Smooth muscle cell (in vitro differentiated cells): ENCODE results near the gene DPYSL5. TPM values are rescaled to one million over a fixed set of nuclear protein-coding genes. Genes with fewer than 3 reads are reported as not detected.

Experiments
- DNase-seq: peaks from one replicate; lab custom pipeline; 2025; ENCODE audit not compliant: unreplicated experiment; lab: John Stamatoyannopoulos, UW
- H2AFZ ChIP-seq: fragments of 200-600 bp; sonication (generic); 2 replicates; pipeline ENCODE4 v1.6.0; 2016; ENCODE audit warnings: antibody characterized with exemption, low read depth, mild to moderate bottlenecking
- H3F3A ChIP-seq: fragments of 200-600 bp; sonication (generic); 2 replicates; pipeline ENCODE4 v1.6.0; 2017; ENCODE audit warnings: antibody characterized with exemption, low read depth
- H3K27ac ChIP-seq: fragments of 200-600 bp; sonication (generic); 2 replicates; pipeline ENCODE4 v1.5.1; 2016; ENCODE audit warnings: low read depth, mild to moderate bottlenecking
- H3K27me3 ChIP-seq: fragments of 200-600 bp; sonication (generic); 2 replicates; pipeline ENCODE4 v1.6.1; 2016; ENCODE audit warnings: low read depth, mild to moderate bottlenecking
- H3K36me3 ChIP-seq: fragments of 200-600 bp; sonication (generic); 2 replicates; pipeline ENCODE4 v1.5.1; 2016; ENCODE audit warnings: low read depth
- H3K4me1 ChIP-seq: fragments of 200-600 bp; sonication (generic); 2 replicates; pipeline ENCODE4 v1.5.1; 2016; ENCODE audit warnings: low read depth
- H3K4me2 ChIP-seq: fragments of 200-600 bp; sonication (generic); 2 replicates; pipeline ENCODE4 v1.6.0; 2016; ENCODE audit warnings: mild to moderate bottlenecking
- H3K4me3 ChIP-seq: fragments of 200-600 bp; sonication (generic); 2 replicates; pipeline ENCODE4 v1.5.1; 2016; ENCODE audit warnings: mild to moderate bottlenecking
- H3K79me2 ChIP-seq: fragments of 200-600 bp; sonication (generic); 2 replicates; pipeline ENCODE4 v1.6.0; 2016; ENCODE audit warnings: low read depth, mild to moderate bottlenecking
- H3K9ac ChIP-seq: fragments of 200-600 bp; sonication (generic); 2 replicates; pipeline ENCODE4 v1.6.0; 2016; ENCODE audit warnings: low read depth
- H3K9me3 ChIP-seq: fragments of 200-600 bp; sonication (generic); replicated peaks from 2 replicates; pipeline ENCODE4 v1.5.1; 2016; ENCODE audit warnings: low read depth
- H4K20me1 ChIP-seq: fragments of 200-600 bp; sonication (generic); 2 replicates; pipeline ENCODE4 v1.6.0; 2016; ENCODE audit warnings: low read depth
- CTCF ChIP-seq: fragments of 200-600 bp; sonication (generic); IDR thresholded peaks from 2 replicates; pipeline ENCODE4 v1.5.1; 2017; ENCODE audit warnings: borderline replicate concordance, mild to moderate bottlenecking, antibody characterized with exemption; ENCODE audit not compliant: insufficient read depth, poor library complexity, severe bottlenecking
- WGBS: methylation state at CpG from one replicate; pipeline ENCODE4 v1.1.7; 2016; ENCODE audit warnings: low lambda C conversion rate; 5-methylcytosine and 5-hydroxymethylcytosine counted together
- polyA plus RNA-seq: library from polyadenylated mRNA; unstranded; fragments of >200 nt; fragmentation: Nextera tagmentation; extraction: Ambion mirVana; gene quantifications from 2 replicates; pipeline ENCODE4 v1.2.1, GENCODE V29; 2016
- total RNA-seq: library from RNA; depleted of rRNA; stranded (reverse); fragments of >200 nt; gene quantifications from 2 replicates; pipeline ENCODE4 v1.2.3, GENCODE V29; 2014

Gene DPYSL5
- total and polyA plus RNA-seq, 2 experiments from 2014 or later = 0.40 TPM; not detected in 1

DNA sequence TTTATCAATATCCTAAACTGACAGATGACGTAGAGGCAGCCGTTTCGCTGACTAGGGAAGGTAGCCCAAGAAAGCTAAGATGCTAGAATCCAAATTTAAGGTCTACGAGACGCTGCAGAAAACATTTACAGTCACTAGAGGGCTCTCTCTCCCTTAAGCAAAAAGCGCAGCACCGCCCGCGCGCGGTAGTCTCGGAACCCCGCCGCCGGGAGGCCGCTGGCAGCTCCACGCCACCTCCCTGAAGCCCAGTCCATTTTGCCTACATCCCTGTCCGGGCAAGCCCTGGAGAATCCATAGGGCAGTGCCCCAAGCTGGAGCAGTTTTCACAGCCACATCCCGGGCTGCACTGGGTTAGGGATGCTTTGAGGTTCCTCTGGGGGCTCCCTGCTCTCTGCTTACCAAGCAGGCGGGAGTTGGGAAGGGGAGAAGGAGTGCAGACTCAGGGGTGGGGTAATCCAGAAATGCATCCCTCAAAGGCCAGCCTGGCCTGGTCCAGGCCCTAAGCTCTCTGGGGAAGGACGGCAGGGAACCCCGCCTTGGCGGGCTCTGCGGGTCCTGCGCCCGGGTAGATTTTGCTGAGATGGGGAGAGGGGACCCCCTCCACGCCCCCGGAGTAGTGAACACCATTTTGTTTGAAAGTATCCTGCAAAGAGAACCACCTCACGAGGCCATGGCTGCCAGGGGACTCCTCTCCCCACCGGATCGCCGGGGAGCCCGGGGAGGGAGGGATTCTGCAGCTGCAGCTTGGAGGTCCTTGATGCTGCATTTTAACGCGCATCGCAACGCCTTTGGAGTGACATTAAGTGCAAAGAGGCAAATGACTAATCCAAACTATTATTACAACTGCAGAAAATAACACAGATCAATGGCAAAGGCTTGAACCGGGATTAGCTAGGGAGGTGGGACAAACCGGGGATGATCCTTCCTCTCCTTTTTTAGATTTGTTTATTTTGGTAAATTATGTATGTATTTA, 1.3 kb upstream of the DPYSL5 start:
- WGBS = 12% methylated on average over 39 of the region's 39 CpGs
- no peaks in the 10 kb centered on the region for H3F3A ChIP-seq
- peak; percentile 13 for DNase-seq

DNA sequence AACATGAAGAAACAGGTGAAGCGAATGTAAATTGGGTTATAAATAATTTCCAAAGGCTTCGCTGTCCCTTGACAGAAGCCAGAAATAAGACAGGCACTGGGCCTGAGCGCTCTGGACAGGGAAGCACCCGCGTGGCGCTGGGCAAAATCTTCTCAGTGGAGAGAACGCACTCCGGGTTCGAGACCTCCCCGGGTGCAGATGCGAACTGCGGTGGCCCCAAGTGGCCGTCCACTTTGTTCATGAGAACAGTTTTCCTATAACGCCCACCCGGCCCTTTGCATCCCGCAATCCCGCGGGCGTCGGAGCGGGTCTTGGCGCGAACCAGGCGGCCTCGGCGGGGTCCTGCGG, 651 bp upstream of the DPYSL5 start:
- Histone ChIP-seq H4K20me1 (no peaks in the 10 kb centered on the region), H3K36me3 (no peaks in the 10 kb centered on the region), H3F3A (no peaks in the 10 kb centered on the region), H3K4me2 (peak overlapping the region; percentile 87), H2AFZ (no peak overlapping the region), H3K79me2 (no peaks in the 10 kb centered on the region), H3K9me3 (no peaks in the 10 kb centered on the region), H3K4me1 (peaks cover 10% of the 10 kb centered on the region), H3K27me3 (peaks cover 75% of the 10 kb centered on the region), H3K9ac (no peak overlapping the region), H3K4me3 (peak overlapping the region; percentile 49), H3K27ac (no peak overlapping the region)
- TF ChIP-seq CTCF = no peak
- WGBS = 4% methylated on average over 16 of the region's 27 CpGs
- DNase-seq = no peak

More for the DNA sequence above, 1.3 kb upstream of the DPYSL5 start:
- Histone ChIP-seq H3K36me3 (no peaks in the 10 kb centered on the region), H2AFZ (no peak overlapping the region), H3K79me2 (no peaks in the 10 kb centered on the region), H3K4me2 (peak overlapping the region; percentile 70), H3K27ac (no peak overlapping the region), H3K9ac (no peak overlapping the region), H3K4me3 (no peak overlapping the region), H3K4me1 (peaks cover 10% of the 10 kb centered on the region), H3K27me3 (peaks cover 70% of the 10 kb centered on the region), H3K9me3 (no peaks in the 10 kb centered on the region), H4K20me1 (no peaks in the 10 kb centered on the region)
- TF ChIP-seq CTCF = peak; percentile 77

DNA sequence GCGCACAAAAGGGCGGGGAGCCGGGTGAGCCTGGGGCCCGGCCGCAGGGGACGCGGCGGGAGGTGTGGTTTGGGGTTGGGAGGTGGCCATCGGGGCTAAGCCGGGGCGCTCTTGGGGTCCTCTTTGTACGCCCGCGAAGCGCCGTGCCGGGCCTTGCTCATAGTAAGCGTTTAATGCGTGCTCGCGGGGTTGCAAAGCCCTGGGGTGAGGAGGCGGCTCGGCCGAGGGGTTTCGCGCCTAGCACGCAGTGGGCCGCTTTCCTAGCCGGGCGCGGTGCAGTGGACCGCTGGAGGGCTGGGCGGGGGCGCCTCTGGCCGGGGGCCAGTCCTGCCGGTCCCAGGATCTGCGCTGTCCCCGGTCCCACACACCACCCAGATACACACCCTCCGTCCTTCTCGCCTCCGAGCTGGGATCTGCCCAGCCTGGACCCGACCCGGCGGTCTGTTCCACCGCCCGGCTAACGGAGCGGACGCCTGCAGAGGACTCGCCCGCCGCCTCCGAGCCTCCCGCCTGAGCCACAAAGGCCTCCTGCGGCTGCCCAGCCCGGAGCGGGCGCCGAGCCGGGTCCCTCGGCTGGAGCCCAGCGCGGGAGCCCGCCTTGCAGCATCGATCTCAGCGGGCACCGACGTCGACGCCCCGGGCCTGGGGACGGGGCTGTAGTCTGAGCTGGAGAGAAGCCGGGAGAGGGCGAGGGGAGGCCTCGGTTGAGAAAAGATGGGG, 564 bp downstream of the DPYSL5 start:
- DNase-seq = no peak
- no peaks in the 10 kb centered on the region for H3F3A ChIP-seq

More for the DNA sequence above, 564 bp downstream of the DPYSL5 start:
- peaks cover 22% of the 10 kb centered on the region for H3K4me1 ChIP-seq
- peak overlapping the region; percentile 87 for H3K4me2 ChIP-seq
- no peak overlapping the region for H2AFZ ChIP-seq
- no peak overlapping the region for H3K27ac ChIP-seq
- H3K4me3 ChIP-seq = peak overlapping the region; percentile 49
- H3K27me3 ChIP-seq = peaks cover 79% of the 10 kb centered on the region
- no peaks in the 10 kb centered on the region for H3K79me2 ChIP-seq
- no peak for TF ChIP-seq CTCF
- no peaks in the 10 kb centered on the region for H3K9me3 ChIP-seq
- H3K9ac ChIP-seq = no peak overlapping the region
- WGBS = 3% methylated on average over 63 of the region's 75 CpGs
- no peaks in the 10 kb centered on the region for H3K36me3 ChIP-seq
- H4K20me1 ChIP-seq = no peaks in the 10 kb centered on the region
